Esophagus squamous epithelium (tissue), 5 donors: ENCODE measurements around the gene BPIFA3. TPM values are rescaled to one million over a fixed set of nuclear protein-coding genes. Genes with fewer than 3 reads are reported as not detected.

Experiments used
- DNase-seq: peaks from one replicate; lab custom pipeline; 2025; lab: John Stamatoyannopoulos, UW
- H3K27ac ChIP-seq, 4 donors: fragments of 200-600 bp; sonication (generic); one replicate each; pipeline ENCODE4 v1.5.1; 2016 to 2019; ENCODE audit warnings: mild to moderate bottlenecking in 1 of 4
- H3K27me3 ChIP-seq, 4 donors: fragments of 200-600 bp; sonication (generic); 1 replicate in 3 of 4; 2 replicates in 1 of 4; pipeline versions ENCODE4 v1.5.1 to v1.6.0; 2017 to 2021; ENCODE audit warnings: antibody characterized with exemption in 1 of 4
- H3K36me3 ChIP-seq, 3 donors: fragments of 200-600 bp; sonication (generic); one replicate each; pipeline ENCODE4 v1.5.1; 2016 to 2019
- H3K4me1 ChIP-seq, 3 donors: fragments of 200-600 bp; sonication (generic); one replicate each; pipeline ENCODE4 v1.5.1; 2017 to 2019
- H3K4me3 ChIP-seq, 4 donors: fragments of 200-600 bp; sonication (generic); 1 replicate in 3 of 4; 2 replicates in 1 of 4; pipeline ENCODE4 v1.5.1; 2016 to 2019; ENCODE audit warnings: mild to moderate bottlenecking in 2 of 4, moderate library complexity in 1 of 4
- H3K9me3 ChIP-seq, 3 donors: fragments of 200-600 bp; sonication (generic); one replicate each; pipeline ENCODE4 v1.5.1; 2016 to 2019
- POLR2A ChIP-seq, 4 donors: fragments of 450-650 bp; IDR thresholded peaks; one replicate each; pipeline ENCODE4 v1.6.1; 2017; ENCODE audit warnings: antibody characterized with exemption in 4 of 4, mild to moderate bottlenecking in 4 of 4, moderate library complexity in 3 of 4
- WGBS, 2 donors: methylation state at CpG; one replicate each; pipeline ENCODE4 v1.1.5; 2018; 5-methylcytosine and 5-hydroxymethylcytosine counted together
- intact Hi-C: fragments of 100-400 bp; cut with DNase I; formaldehyde crosslinking; loops from one replicate; pipeline ENCODE4 v1.15.0; 2022
- total RNA-seq, 4 donors: library from RNA; depleted of rRNA; stranded (reverse); fragments of >200 nt; gene quantifications; one replicate each; pipeline ENCODE4 v1.1.0, GENCODE V29; 2016
- TF ChIP-seq, protein P1 (sequence below), 6 experiments: fragments of 450-650 bp in 4 of 6; fragments of 200-600 bp in 2 of 6; sonication (generic) in 2 of 6; IDR thresholded peaks; one replicate each; pipeline ENCODE4 v1.5.1; 2016 to 2019; ENCODE audit warnings: antibody characterized with exemption in 6 of 6, mild to moderate bottlenecking in 4 of 6, moderate library complexity in 4 of 6
- donor health status: DM: yes; HTN: yes; CAD: no.

Gene BPIFA3
- total RNA-seq, 4 donors from 2014 or later, result not detected

DNA sequence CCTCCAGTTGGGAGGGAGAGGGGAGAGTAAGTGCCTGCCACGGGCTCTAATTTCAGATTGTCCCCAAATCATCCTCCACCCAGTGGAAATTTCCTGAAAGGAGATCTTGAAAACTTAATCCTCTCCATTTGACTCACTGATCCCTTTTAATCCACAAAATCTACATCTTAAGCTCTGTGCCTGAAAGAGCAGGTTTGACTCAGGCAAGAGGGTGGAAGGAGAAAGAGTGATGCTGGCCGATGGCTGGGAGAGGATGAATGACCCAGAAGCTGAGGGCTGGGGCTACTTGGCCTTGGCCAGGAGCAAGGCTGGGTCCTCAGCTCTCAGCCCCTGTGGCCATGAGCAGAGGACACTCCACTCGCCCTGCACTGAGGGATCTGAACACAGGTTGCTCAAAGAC is 41.1 kb upstream of the BPIFA3 start:
- Histone ChIP-seq H3K27ac (no peak overlapping the region), H3K36me3 (no peaks in the 10 kb centered on the region), H3K4me1 (no peaks in the 10 kb centered on the region), H3K27me3 (peaks cover 0 to 95% (median 0%) of the 10 kb centered on the region in 4 donors), H3K4me3 (no peak overlapping the region), H3K9me3 (peaks cover 0 to 6% (median 0%) of the 10 kb centered on the region in 3 donors)
- TF ChIP-seq, protein P1, sequence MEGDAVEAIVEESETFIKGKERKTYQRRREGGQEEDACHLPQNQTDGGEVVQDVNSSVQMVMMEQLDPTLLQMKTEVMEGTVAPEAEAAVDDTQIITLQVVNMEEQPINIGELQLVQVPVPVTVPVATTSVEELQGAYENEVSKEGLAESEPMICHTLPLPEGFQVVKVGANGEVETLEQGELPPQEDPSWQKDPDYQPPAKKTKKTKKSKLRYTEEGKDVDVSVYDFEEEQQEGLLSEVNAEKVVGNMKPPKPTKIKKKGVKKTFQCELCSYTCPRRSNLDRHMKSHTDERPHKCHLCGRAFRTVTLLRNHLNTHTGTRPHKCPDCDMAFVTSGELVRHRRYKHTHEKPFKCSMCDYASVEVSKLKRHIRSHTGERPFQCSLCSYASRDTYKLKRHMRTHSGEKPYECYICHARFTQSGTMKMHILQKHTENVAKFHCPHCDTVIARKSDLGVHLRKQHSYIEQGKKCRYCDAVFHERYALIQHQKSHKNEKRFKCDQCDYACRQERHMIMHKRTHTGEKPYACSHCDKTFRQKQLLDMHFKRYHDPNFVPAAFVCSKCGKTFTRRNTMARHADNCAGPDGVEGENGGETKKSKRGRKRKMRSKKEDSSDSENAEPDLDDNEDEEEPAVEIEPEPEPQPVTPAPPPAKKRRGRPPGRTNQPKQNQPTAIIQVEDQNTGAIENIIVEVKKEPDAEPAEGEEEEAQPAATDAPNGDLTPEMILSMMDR (IDR thresholded peaks at IDR 0.05), result no peak
- no peak for TF ChIP-seq POLR2A (IDR thresholded peaks at IDR 0.05)
- WGBS, 2 donors, result 20 to 30% methylated on average over 3 of the region's 3 CpGs
- DNase-seq, result no peak
- intact Hi-C loops, result no loop called here

DNA sequence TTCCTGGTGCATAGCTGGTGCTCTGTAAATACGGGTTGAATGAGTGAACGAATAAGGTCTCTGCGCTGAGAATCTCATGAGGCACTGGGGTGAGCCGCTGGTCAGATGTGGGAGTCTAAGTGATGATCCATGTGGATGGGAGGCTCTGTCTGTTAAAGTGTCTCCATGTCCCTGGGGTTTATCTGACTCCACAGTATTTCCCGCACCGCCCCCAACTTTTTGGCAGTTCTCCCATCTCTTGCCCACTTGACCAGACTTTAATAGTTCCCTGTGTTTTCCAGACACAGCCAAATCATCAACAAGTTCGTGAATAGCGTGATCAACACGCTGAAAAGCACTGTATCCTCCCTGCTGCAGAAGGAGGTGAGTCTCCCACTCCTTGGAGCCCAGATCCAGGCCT is 39.3 kb upstream of the BPIFA3 start:
- H3K9me3 ChIP-seq, result no peaks in the 10 kb centered on the region
- intact Hi-C loops, result no loop called here
- 58 to 67% methylated on average over 9 of the region's 9 CpGs for WGBS, 2 donors
- no peaks in the 10 kb centered on the region for H3K4me1 ChIP-seq
- no peak overlapping the region for H3K4me3 ChIP-seq
- DNase-seq, result no peak
- TF ChIP-seq POLR2A (IDR thresholded peaks at IDR 0.05), result no peak
- TF ChIP-seq, protein P1 (IDR thresholded peaks at IDR 0.05), result no peak
- no peaks in the 10 kb centered on the region for H3K36me3 ChIP-seq
- H3K27me3 ChIP-seq, result peaks cover 0 to 95% (median 0%) of the 10 kb centered on the region in 4 donors
- no peak overlapping the region for H3K27ac ChIP-seq

DNA sequence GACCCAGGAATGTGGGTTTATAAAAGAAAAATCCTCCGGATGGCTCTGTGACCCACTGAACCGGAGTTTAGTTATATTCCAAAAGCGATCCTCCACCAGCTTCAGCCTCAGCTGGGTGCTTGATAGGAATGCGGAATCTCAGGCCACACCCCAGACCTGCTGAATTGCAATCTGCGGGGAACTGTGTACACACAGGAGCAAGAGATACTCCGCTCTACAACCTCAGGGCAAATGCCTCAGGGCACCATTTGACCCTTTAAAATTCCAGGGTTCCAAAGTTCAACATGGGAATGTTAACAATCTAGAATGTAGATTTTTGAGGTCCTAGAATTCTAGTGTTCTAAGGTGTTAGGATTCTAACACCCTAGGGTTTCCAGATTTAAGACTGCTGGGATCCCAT is 38.4 kb upstream of the BPIFA3 start:
- TF ChIP-seq, protein P1 (IDR thresholded peaks at IDR 0.05), result no peak
- TF ChIP-seq POLR2A (IDR thresholded peaks at IDR 0.05), result no peak
- Histone ChIP-seq H3K4me1 (no peaks in the 10 kb centered on the region), H3K27ac (no peak overlapping the region), H3K36me3 (no peaks in the 10 kb centered on the region), H3K4me3 (no peak overlapping the region), H3K27me3 (peaks cover 0 to 95% (median 0%) of the 10 kb centered on the region in 4 donors), H3K9me3 (no peaks in the 10 kb centered on the region)
- WGBS, 2 donors, result 60 to 75% methylated on average over 5 to 6 of the region's 6 CpGs
- intact Hi-C loops, result no loop called here
- DNase-seq, result no peak

DNA sequence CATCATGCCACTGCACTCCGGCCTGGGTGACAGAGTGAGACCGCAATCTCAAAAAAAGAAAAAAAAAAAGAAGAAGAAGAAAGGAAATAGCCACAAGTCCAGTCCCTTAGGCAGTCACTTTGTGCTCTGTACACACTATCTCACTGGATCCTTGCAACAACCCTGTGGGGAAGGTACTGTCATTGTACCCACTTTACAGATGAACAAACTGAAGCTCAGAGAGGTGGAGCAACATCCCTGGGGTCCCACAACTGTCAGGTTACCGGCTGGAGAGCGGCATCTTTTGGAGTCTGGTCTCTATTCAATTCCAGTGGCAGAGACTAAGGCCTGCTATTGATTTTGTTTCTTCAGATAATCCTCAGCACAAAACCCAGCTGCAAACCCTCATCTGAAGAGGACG is 37.0 kb upstream of the BPIFA3 start:
- Histone ChIP-seq H3K36me3 (no peaks in the 10 kb centered on the region), H3K27ac (no peak overlapping the region), H3K27me3 (peaks cover 0 to 89% (median 0%) of the 10 kb centered on the region in 4 donors), H3K9me3 (no peaks in the 10 kb centered on the region), H3K4me1 (no peaks in the 10 kb centered on the region), H3K4me3 (no peak overlapping the region)
- TF ChIP-seq, protein P1 (IDR thresholded peaks at IDR 0.05), result no peak
- no peak for TF ChIP-seq POLR2A (IDR thresholded peaks at IDR 0.05)
- intact Hi-C loops, result no loop called here
- 88 to 92% methylated on average over 4 to 5 of the region's 5 CpGs for WGBS, 2 donors
- no peak for DNase-seq

DNA sequence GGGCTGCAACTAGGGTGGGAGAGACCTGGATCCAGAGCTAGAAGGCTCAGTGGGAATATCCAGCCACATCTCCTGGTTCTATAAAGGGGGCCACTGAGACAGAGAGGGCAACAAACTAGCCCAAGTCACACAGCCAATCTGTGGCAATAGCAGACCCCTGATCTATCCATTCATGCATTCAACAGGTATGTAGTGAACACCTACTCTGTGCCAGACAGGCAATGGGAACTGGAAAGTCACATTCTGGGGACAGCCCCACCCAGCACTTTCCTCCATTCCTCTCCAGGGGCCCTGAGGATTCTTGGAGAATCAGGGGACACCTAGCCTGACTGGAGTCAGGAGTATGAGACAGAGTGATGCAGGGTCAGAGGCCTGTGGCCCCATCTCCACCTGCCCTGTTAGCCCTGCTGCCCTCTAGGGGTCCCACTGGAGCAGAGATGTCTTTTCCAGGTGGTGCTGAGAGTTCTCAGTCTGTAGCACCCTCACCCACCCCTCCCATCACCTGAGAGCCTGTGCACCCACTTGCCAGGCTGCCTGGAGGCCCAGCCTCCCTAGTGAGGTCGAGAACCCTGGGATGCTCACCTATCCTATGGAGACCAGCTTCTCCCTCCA is 35.6 kb upstream of the BPIFA3 start:
- intact Hi-C loops, result no loop called here
- H3K27me3 ChIP-seq, result peaks cover 0 to 79% (median 0%) of the 10 kb centered on the region in 4 donors
- no peak overlapping the region for H3K27ac ChIP-seq
- 50% methylated on average over 1 of the region's 1 CpG; no CpG with 5 or more reads in 1 of the 2 donors for WGBS, 2 donors
- H3K4me1 ChIP-seq, result no peaks in the 10 kb centered on the region
- no peaks in the 10 kb centered on the region for H3K36me3 ChIP-seq
- DNase-seq, result no peak
- TF ChIP-seq POLR2A (IDR thresholded peaks at IDR 0.05), result no peak
- TF ChIP-seq, protein P1 (IDR thresholded peaks at IDR 0.05), result no peak
- H3K4me3 ChIP-seq, result no peak overlapping the region
- H3K9me3 ChIP-seq, result no peaks in the 10 kb centered on the region
